Loucy (cell line): ENCODE measurements around the gene FRA10AC1.

ENCODE experiments used
- H2AFZ ChIP-seq: fragments of 200-600 bp; sonication (generic); 2 replicates; pipeline ENCODE4 v1.6.0; 2016; ENCODE audit warnings: antibody characterized with exemption, mild to moderate bottlenecking, low read length, moderate library complexity
- H3F3A ChIP-seq: fragments of 200-600 bp; 2 replicates; pipeline ENCODE4 v1.6.0; 2016; ENCODE audit warnings: antibody characterized with exemption, low read depth, mild to moderate bottlenecking
- H3K27me3 ChIP-seq: fragments of 200-600 bp; sonication (generic); 2 replicates; pipeline ENCODE4 v1.6.1; 2014; ENCODE audit warnings: low read length, mild to moderate bottlenecking; ENCODE audit not compliant: insufficient read depth, poor library complexity, severe bottlenecking
- H3K36me3 ChIP-seq: fragments of 200-600 bp; sonication (generic); 2 replicates; pipeline ENCODE4 v1.6.1; 2016; ENCODE audit warnings: low read length; ENCODE audit not compliant: insufficient read depth
- H3K4me1 ChIP-seq: fragments of 200-600 bp; sonication (generic); 2 replicates; pipeline ENCODE4 v1.5.1; 2014; ENCODE audit warnings: low read length, mild to moderate bottlenecking; ENCODE audit not compliant: insufficient read depth, poor library complexity, severe bottlenecking
- H3K4me2 ChIP-seq: fragments of 200-600 bp; sonication (generic); 2 replicates; pipeline ENCODE4 v1.6.0; 2014; ENCODE audit warnings: antibody characterized with exemption, low read length, low read depth, mild to moderate bottlenecking; ENCODE audit not compliant: poor library complexity, severe bottlenecking
- H3K4me3 ChIP-seq: fragments of 200-600 bp; sonication (generic); 2 replicates; pipeline ENCODE4 v1.5.1; 2014; ENCODE audit warnings: low read length, mild to moderate bottlenecking, mixed read lengths; ENCODE audit not compliant: poor library complexity, severe bottlenecking
- H3K79me2 ChIP-seq: fragments of 200-600 bp; sonication (generic); 2 replicates; pipeline ENCODE4 v1.6.1; 2014; ENCODE audit warnings: low read length; ENCODE audit not compliant: insufficient read depth
- H3K9ac ChIP-seq: fragments of 200-600 bp; sonication (generic); 2 replicates; pipeline ENCODE4 v1.6.0; 2014; ENCODE audit warnings: mild to moderate bottlenecking, low read depth, low read length, moderate library complexity; ENCODE audit not compliant: poor library complexity, severe bottlenecking
- H3K9me2 ChIP-seq: fragments of 200-600 bp; sonication (generic); replicated peaks from 2 replicates; pipeline ENCODE4 v1.6.1; 2016; ENCODE audit warnings: low read depth, low read length, mixed read lengths
- H3K9me3 ChIP-seq: fragments of 200-600 bp; sonication (generic); 2 replicates; pipeline ENCODE4 v1.6.1; 2014; ENCODE audit warnings: mild to moderate bottlenecking, antibody characterized with exemption, low read length, low read depth; ENCODE audit not compliant: insufficient read depth
- H4K20me1 ChIP-seq: fragments of 200-600 bp; sonication (generic); 2 replicates; pipeline ENCODE4 v1.6.0; 2014; ENCODE audit warnings: antibody characterized with exemption, low read length, mild to moderate bottlenecking; ENCODE audit not compliant: insufficient read depth, poor library complexity, severe bottlenecking
- CTCF ChIP-seq: fragments of 200-600 bp; sonication (generic); conservative IDR thresholded peaks from 2 replicates; pipeline ENCODE4 v1.5.1; 2014; ENCODE audit warnings: mild to moderate bottlenecking, antibody characterized with exemption, low read length
- EZH2phosphoT487 ChIP-seq: fragments of 200-600 bp; IDR thresholded peaks from 2 replicates; pipeline ENCODE4 v1.6.1; 2018; ENCODE audit warnings: antibody characterized with exemption, mild to moderate bottlenecking, moderate library complexity, borderline replicate concordance

The FRA10AC1 gene

GRCh38 chr10:93723153-93723552 lies 20.8 kb upstream of the FRA10AC1 start:
- H3K9ac ChIP-seq: no peak overlapping the region
- no peak for TF ChIP-seq EZH2phosphoT487
- no peak for TF ChIP-seq CTCF
- no peaks in the 10 kb centered on the region for H3K79me2 ChIP-seq
- H3K4me3 ChIP-seq: no peak overlapping the region
- no peaks in the 10 kb centered on the region for H3K9me3 ChIP-seq
- no peak overlapping the region for H3K4me2 ChIP-seq
- no peaks in the 10 kb centered on the region for H3K27me3 ChIP-seq
- no peaks in the 10 kb centered on the region for H4K20me1 ChIP-seq
- H3F3A ChIP-seq: no peaks in the 10 kb centered on the region
- no peaks in the 10 kb centered on the region for H3K4me1 ChIP-seq
- no peaks in the 10 kb centered on the region for H3K36me3 ChIP-seq
- no peak overlapping the region for H2AFZ ChIP-seq
- no peaks in the 10 kb centered on the region for H3K9me2 ChIP-seq

- Histone ChIP-seq H3K9ac (no peak overlapping the region), H3K9me3 (no peaks in the 10 kb centered on the region), H3K4me1 (no peaks in the 10 kb centered on the region), H3K4me3 (no peak overlapping the region), H3K4me2 (no peak overlapping the region), H3K36me3 (no peaks in the 10 kb centered on the region), H3F3A (no peaks in the 10 kb centered on the region), H3K79me2 (no peaks in the 10 kb centered on the region), H4K20me1 (no peaks in the 10 kb centered on the region), H2AFZ (no peak overlapping the region), H3K27me3 (no peaks in the 10 kb centered on the region), H3K9me2 (no peaks in the 10 kb centered on the region)
- TF ChIP-seq CTCF (no peak), EZH2phosphoT487 (no peak)
Observed at GRCh38 chr10:93722550-93722949, 20.2 kb upstream of the FRA10AC1 start.

- no peak overlapping the region for H3K4me3 ChIP-seq
- H4K20me1 ChIP-seq: no peaks in the 10 kb centered on the region
- H3K4me1 ChIP-seq: no peaks in the 10 kb centered on the region
- no peaks in the 10 kb centered on the region for H3K36me3 ChIP-seq
- no peaks in the 10 kb centered on the region for H3K79me2 ChIP-seq
- no peak overlapping the region for H3K4me2 ChIP-seq
- no peaks in the 10 kb centered on the region for H3F3A ChIP-seq
- no peaks in the 10 kb centered on the region for H3K27me3 ChIP-seq
- no peak overlapping the region for H3K9ac ChIP-seq
- TF ChIP-seq EZH2phosphoT487 (no peak), CTCF (no peak)
- no peak overlapping the region for H2AFZ ChIP-seq
- no peaks in the 10 kb centered on the region for H3K9me3 ChIP-seq
- no peaks in the 10 kb centered on the region for H3K9me2 ChIP-seq
Observed at GRCh38 chr10:93719901-93720300, 17.5 kb upstream of the FRA10AC1 start.
